KBM-7 (cell line): Measurements from ENCODE around the gene PI4K2B.
"Not testable (repeated sequence)": the region's sequence is repeated elsewhere in the genome, so short reads cannot be mapped to it uniquely, and the experiment has no call there.

ENCODE experiments used
- DNase-seq: peaks from one replicate; pipeline ENCODE4 v3.0.0-alpha.2; 2015
- in situ Hi-C: fragments of 300-500 bp; cut with MboI; formaldehyde crosslinking; loops from 2 replicates; pipeline ENCODE4 v1.14.3; 2020; ENCODE audit warnings: low sequenced_read_pairs, low pct_unique_long_range_greater_than_20kb, mixed read lengths

The PI4K2B gene

DNA sequence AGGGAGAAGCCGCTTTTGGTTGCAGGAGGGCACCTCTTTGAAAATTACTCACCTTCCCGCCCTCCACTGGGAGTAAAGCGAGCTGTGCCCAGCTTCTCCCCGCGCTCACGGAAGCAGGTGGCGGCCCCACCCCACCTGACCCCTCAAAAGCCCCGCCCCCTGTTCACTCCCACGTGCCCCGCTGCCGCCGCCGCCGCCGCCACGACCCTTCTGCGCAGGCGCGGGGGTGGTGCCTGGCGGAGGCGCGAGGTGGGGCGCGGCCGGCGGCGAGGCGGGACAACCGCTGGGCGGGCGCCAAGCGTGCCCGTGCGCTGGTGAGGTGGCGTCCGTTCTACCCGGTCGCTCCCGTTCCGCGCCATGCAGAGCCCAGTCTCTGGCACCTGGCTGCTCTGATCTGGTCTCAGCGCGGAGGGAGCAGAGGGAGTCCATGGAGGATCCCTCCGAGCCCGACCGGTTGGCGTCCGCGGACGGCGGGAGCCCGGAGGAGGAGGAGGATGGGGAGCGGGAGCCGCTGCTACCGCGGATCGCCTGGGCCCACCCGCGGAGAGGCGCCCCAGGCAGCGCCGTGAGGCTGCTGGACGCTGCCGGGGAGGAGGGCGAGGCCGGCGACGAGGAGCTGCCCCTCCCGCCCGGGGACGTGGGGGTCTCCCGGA is at the start of gene PI4K2B:
Gene PI4K2B, plus strand, starts transcription at position 297 of the 653 bp plus-strand sequence. Its CDS starts 131 bp downstream, at position 428.
- peak; percentile 85 for DNase-seq
- in situ Hi-C loops = no loop called here

GRCh38 chr4:25184056-25184455 is 49.8 kb upstream of the PI4K2B start:
- in situ Hi-C loops = no loop called here

GRCh38 chr4:25190407-25190806 is 43.4 kb upstream of the PI4K2B start:
- in situ Hi-C loops = no loop called here
- no peak for DNase-seq

More at GRCh38 chr4:25184056-25184455, 49.8 kb upstream of the PI4K2B start:
- DNase-seq = no peak

GRCh38 chr4:25198713-25199112 is 35.1 kb upstream of the PI4K2B start:
- in situ Hi-C loops = no loop called here
- no peak for DNase-seq

GRCh38 chr4:25207997-25208396 is 25.8 kb upstream of the PI4K2B start:
- DNase-seq = no peak
- in situ Hi-C loops = no loop called here

- no peak for DNase-seq
- in situ Hi-C loops = no loop called here
Observed at GRCh38 chr4:25209702-25210101, 24.1 kb upstream of the PI4K2B start.

- no peak for DNase-seq
- in situ Hi-C loops = no loop called here
Observed at GRCh38 chr4:25211721-25212120, 22.1 kb upstream of the PI4K2B start.

GRCh38 chr4:25212822-25213221 is 21.0 kb upstream of the PI4K2B start:
- no peak for DNase-seq
- in situ Hi-C loops = no loop called here

- DNase-seq = no peak
- in situ Hi-C loops = no loop called here
Observed at GRCh38 chr4:25213347-25213979, 20.4 kb upstream of the PI4K2B start.

DNA sequence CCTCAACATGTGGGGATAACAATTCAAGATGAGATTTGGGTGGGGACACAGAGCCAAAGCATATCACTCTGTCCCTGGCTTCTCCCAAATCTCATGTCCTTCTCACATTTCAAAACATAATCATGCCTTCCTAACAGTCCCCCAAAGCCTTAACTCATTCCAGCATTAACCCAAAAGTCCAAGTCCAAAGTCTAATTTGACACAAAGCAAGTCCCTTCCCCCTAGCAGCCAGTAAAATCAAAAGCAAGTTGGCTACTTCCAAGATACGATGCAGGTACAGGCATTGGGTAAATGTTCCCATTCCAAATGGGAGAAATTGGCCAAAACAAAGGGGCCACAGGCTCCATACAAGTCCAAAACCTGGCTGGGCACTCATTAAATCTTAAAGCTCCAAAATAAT is 19.1 kb upstream of the PI4K2B start:
- DNase-seq, in situ Hi-C loops: not testable (repeated sequence)

GRCh38 chr4:25215511-25215910 is 18.3 kb upstream of the PI4K2B start:
- in situ Hi-C loops = no loop called here
- no peak for DNase-seq

DNA sequence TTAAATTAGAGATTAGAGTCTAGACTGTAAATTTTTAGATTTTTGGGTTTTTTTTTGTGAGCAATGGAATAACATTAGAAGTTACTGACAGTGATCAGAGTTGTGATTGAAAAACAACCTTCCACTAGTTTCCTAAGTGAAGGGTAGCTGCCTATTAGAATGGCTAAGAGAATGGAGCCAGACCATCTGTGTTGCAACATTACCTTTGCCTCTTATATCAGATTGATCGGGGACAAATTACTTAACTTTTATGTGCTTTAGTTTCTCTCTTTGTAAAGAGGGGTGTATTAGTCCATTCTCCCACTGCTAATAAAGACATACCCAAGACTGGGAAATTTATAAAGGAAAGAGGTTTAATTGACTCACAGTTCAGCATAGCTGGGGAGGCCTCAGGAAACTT is 12.5 kb upstream of the PI4K2B start:
- in situ Hi-C loops = no loop called here
- DNase-seq = no peak

DNA sequence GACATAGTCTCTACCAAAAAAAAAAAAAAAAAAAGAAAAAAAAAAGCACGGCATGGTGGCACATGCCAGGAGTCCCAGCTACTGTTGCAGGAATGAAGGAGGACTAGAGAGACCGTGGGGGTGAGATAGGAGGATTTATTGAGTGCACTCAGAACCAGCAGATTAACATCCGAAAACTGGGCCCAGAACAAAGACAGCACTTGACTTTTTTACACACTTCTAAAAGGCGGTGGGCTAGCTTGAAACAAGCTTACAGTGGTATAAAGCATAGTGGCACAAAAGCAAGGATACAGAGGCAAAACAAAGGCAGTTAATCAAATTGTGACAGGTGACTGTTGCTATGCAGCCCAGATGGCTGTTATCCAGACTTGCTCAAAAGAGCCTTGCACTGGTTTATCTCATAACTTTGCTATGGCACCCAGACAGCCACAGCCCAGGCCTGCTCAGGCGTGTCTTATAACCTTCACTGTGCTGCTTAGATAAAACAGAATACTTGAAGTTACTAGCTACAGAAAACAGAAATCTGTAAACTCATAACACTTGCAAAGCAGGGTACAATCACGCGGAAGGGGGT is 9.9 kb upstream of the PI4K2B start:
- in situ Hi-C loops = no loop called here
- DNase-seq = peak; percentile 53

DNA sequence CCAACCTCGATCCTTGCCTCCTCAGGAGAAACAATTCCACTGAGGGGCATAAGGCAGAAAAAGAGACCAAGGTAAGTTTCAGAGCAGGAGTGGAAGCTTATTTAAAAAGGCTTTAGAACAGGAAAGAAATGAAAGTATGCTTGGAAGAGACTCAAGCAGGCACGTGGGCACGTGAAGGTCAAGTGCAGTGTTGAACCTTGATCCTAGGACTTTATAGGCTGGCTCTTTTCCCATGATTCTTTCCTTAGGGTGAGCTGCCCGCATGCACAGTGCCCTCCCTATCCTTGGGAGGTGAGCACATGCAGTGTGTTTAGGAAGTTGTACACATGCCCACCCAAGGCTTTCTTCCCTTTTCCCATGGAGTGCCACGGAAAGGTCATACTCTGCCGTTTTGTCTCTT is 4.0 kb upstream of the PI4K2B start:
- in situ Hi-C loops = no loop called here
- no peak for DNase-seq

- in situ Hi-C loops = no loop called here
Observed at GRCh38 chr4:25233194-25233593, 639 bp upstream of the PI4K2B start.

DNA sequence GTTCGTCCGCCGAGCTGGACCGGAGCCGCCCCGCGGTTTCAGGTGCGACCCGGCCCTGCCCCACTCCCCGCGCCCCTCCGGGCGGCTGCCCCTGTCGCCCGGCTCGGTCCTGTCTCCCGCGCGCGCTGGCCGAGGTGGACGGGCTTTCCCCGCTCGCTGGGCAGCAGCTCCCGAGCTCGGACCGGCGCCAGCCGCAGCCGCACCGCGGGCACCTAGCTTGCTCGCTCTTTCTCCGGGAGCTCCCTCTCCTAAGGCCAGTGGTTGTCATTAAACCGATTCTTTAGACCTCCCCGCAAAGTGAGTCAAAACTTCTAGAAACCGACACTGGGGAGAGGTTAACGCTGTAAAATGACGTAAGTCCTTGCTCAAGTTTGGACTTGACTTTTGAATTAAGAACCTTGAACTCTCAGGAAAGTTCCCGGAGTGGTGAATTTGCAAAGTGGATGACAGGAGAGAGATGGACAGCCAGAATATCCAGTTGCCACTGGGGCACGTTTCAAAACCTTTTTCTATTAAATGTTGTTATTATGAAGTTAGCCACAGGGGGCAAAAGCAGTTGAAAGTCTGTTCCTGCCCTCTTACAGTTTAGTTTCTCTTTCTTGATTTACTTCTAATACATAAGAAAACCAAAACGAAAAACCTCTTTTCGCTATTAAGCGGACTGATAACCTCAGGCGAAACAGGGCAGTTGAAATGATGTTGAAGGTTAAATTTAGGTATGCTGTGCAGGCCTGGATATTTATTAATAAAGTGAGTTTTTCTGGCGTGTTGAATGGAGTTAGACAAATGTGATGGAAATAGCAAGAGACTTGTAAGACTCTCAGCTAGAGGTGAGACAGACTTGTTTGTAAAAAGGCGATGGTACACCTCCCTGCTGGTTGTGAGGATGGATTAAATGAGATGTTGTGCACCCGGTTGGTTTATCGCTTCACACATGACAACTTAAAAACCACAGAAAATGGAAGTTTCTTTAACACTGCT is 847 bp downstream of the PI4K2B start:
- in situ Hi-C loops = no loop called here
- peak; percentile 87 for DNase-seq

More at GRCh38 chr4:25233194-25233593, 639 bp upstream of the PI4K2B start:
- no peak for DNase-seq

DNA sequence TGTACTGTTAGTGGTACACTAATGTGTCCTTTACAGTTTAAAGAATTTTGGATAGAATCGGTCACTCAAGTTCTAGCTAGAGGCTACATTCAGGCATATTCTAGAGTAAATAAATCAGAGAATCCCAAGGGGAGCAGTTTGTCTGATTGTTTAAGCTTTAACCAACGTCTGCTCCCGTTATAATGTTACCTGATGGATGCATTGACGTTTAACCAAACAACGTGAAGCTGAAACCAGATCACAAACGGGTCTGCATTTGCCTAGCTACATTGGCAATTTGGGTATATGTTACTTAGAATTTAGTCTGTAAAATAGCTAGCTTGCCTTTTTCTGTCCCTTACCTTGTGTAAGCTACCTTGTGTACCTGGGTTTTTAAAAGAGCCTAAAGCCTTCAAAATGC is 1.6 kb downstream of the PI4K2B start:
- in situ Hi-C loops = no loop called here
- DNase-seq = no peak

GRCh38 chr4:25236030-25236429 is 2.2 kb downstream of the PI4K2B start:
- DNase-seq, in situ Hi-C loops: not testable (repeated sequence)

DNA sequence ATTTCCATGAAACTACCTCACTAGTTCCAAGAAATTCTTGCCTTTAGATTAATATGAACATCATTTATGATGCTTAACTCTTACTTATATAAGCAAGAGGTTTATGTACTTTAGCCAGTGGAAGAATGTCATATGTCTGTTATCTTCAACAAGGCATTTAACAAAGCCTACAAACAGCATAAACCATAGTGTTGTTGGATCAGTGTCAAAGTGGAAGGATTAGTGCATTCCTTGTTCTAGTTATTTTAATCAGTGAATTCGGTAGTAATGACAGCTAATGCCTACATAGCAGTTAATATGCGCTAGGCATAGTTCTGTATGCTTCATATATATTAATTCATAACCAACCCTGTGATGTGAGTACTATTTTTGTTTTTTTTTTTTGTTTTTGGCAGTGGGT is 3.1 kb downstream of the PI4K2B start:
- in situ Hi-C loops = no loop called here
- DNase-seq = no peak
